ENCODE measurements around the gene SMOC1.

Gene SMOC1

GRCh38 chr14:69865701-69866365 is 13.4 kb upstream of the SMOC1 start:
- DNase-seq = no peak

- DNase-seq = no peak
Measured at GRCh38 chr14:69868363-69868963, 10.8 kb upstream of the SMOC1 start.

GRCh38 chr14:69870613-69871012 is 8.6 kb upstream of the SMOC1 start:
- DNase-seq = no peak

GRCh38 chr14:69873877-69874780 is 5.1 kb upstream of the SMOC1 start:
- peak; percentile 10 to 21 (median 14) for DNase-seq

GRCh38 chr14:69876221-69876847 is 2.9 kb upstream of the SMOC1 start:
- no peak for DNase-seq

- no peak for DNase-seq
Measured at GRCh38 chr14:69876848-69877306, 2.3 kb upstream of the SMOC1 start.

GRCh38 chr14:69877492-69877891 is 1.7 kb upstream of the SMOC1 start:
- DNase-seq = peak; percentile 47 to 55 (median 52)

- no peak for DNase-seq
Measured at GRCh38 chr14:69878251-69878650, 965 bp upstream of the SMOC1 start.

- no peak for DNase-seq
Measured at GRCh38 chr14:69880044-69880487, 850 bp downstream of the SMOC1 start.

GRCh38 chr14:69880893-69881292 is 1.7 kb downstream of the SMOC1 start:
- DNase-seq = no peak

GRCh38 chr14:69882116-69882864 is 3.1 kb downstream of the SMOC1 start:
- no peak for DNase-seq

GRCh38 chr14:69882915-69883314 is 3.7 kb downstream of the SMOC1 start:
- no peak for DNase-seq

- DNase-seq = no peak
Measured at GRCh38 chr14:69886453-69887242, 7.4 kb downstream of the SMOC1 start.

GRCh38 chr14:69887740-69888657 is 8.8 kb downstream of the SMOC1 start:
- DNase-seq = peak; percentile 15 to 43 (median 26)

GRCh38 chr14:69891422-69891821 is 12.2 kb downstream of the SMOC1 start:
- no peak for DNase-seq

- DNase-seq = no peak
Measured at GRCh38 chr14:69895109-69895508, 15.9 kb downstream of the SMOC1 start.

- no peak for DNase-seq
Measured at GRCh38 chr14:69896080-69896479, 16.9 kb downstream of the SMOC1 start.

- DNase-seq = no peak
Measured at GRCh38 chr14:69896972-69897371, 17.8 kb downstream of the SMOC1 start.

GRCh38 chr14:69900603-69901002 is 21.4 kb downstream of the SMOC1 start:
- no peak for DNase-seq

Data from suppressor macrophage treated with lipopolysaccharide for 1 hour (primary cell).